NB4 (cell line): Measurements from ENCODE around the gene EFCAB6.

ENCODE experiments used
- CTCF ChIP-seq: IDR thresholded peaks from one replicate; pipeline ENCODE4 v1.5.1; 2012; ENCODE audit warnings: low read depth, low read length
- MAX ChIP-seq: IDR thresholded peaks from 2 replicates; pipeline ENCODE4 v1.6.1; 2011; ENCODE audit warnings: low read depth, low read length
- MYC ChIP-seq: IDR thresholded peaks from 2 replicates; pipeline ENCODE4 v1.6.1; 2011; ENCODE audit warnings: low read depth, low read length
- POLR2A ChIP-seq: IDR thresholded peaks from 2 replicates; pipeline ENCODE4 v1.6.1; 2011; ENCODE audit warnings: mild to moderate bottlenecking; ENCODE audit not compliant: insufficient read length; ENCODE audit errors: extremely low read depth

GRCh38 chr22:43681731-43682360, 130.3 kb downstream of the EFCAB6 start:
- TF ChIP-seq CTCF (no peak), POLR2A (no peak), MAX (no peak), MYC (no peak)
